ENCODE measurements around the gene LFNG. TPM values are rescaled to one million over a fixed set of nuclear protein-coding genes. Genes with fewer than 3 reads are reported as not detected.

The LFNG gene
- total and polyA plus RNA-seq, 9 donors = 0.86 to 8.2 (median 3.3) TPM

- H3K4me3 ChIP-seq = no peak overlapping the region
- TF ChIP-seq EP300 (IDR thresholded peaks at IDR 0.05) (no peak), POLR2A (IDR thresholded peaks at IDR 0.05) (no peak)
- TF ChIP-seq, protein P1, sequence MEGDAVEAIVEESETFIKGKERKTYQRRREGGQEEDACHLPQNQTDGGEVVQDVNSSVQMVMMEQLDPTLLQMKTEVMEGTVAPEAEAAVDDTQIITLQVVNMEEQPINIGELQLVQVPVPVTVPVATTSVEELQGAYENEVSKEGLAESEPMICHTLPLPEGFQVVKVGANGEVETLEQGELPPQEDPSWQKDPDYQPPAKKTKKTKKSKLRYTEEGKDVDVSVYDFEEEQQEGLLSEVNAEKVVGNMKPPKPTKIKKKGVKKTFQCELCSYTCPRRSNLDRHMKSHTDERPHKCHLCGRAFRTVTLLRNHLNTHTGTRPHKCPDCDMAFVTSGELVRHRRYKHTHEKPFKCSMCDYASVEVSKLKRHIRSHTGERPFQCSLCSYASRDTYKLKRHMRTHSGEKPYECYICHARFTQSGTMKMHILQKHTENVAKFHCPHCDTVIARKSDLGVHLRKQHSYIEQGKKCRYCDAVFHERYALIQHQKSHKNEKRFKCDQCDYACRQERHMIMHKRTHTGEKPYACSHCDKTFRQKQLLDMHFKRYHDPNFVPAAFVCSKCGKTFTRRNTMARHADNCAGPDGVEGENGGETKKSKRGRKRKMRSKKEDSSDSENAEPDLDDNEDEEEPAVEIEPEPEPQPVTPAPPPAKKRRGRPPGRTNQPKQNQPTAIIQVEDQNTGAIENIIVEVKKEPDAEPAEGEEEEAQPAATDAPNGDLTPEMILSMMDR (IDR thresholded peaks at IDR 0.05) = no peak
- DNase-seq = no peak
- H3K36me3 ChIP-seq = no peaks in the 10 kb centered on the region
- H3K9me3 ChIP-seq = peaks cover 0 to 4% of the 10 kb centered on the region in 2 donors
- H3K4me1 ChIP-seq (ENCODE audit: insufficient read depth) = no peaks in the 10 kb centered on the region
- H3K27me3 ChIP-seq = no peaks in the 10 kb centered on the region
- no peak overlapping the region for H3K27ac ChIP-seq
- 80 to 86% (median 80%) methylated on average over 4 of the region's 4 CpGs for WGBS, 3 donors
- intact Hi-C loops (cut with DNase I) = no loop called here
Observed at GRCh38 chr7:2481195-2481594, 38.4 kb upstream of the LFNG start.

DNA sequence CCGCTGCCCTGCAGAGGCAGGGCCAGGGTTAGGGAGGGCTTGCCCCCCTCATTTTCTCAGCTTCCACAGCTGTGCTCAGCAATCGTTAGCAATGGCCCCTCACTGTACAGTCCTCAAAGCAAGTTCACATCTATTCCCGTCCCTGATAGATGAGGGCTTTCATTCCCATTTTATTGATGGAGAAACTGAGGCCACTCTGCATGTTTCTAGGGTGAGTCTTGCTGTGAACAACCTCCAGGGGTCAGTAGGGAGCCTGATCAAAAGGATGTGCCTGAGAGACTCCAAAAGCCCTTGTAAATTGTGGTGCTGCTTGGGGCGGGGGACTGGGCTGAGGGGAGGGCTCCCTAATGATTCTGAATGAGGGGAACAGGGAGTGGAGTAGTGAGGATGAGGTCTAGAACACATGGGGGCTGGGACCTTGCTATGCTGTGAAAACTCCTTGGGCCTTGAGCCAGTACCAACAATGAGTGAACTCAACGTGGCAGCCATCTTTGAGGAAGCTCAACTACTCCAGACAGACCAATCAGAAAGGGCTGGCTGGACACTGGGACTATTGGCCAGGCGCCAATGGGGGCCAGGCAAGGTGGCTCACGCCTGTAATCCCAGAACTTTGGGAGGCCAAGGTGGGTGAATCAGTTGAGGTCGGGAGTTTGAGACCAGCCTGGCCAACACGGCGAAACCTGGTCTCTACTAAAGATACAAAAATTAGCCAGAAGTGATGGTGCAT, 36.7 kb upstream of the LFNG start:
- peaks cover 9% of the 10 kb centered on the region for H3K4me1 ChIP-seq (ENCODE audit: insufficient read depth)
- WGBS, 3 donors = 72 to 82% (median 80%) methylated on average over 10 of the region's 10 CpGs
- H3K9me3 ChIP-seq = peaks cover 0 to 4% of the 10 kb centered on the region in 2 donors
- DNase-seq = no peak
- no peaks in the 10 kb centered on the region for H3K36me3 ChIP-seq
- intact Hi-C loops (cut with DNase I) = no loop called here
- no peak overlapping the region for H3K27ac ChIP-seq
- TF ChIP-seq POLR2A (IDR thresholded peaks at IDR 0.05) = no peak
- no peak for TF ChIP-seq EP300 (IDR thresholded peaks at IDR 0.05)
- TF ChIP-seq, protein P1 (IDR thresholded peaks at IDR 0.05) = no peak
- H3K27me3 ChIP-seq = no peaks in the 10 kb centered on the region
- H3K4me3 ChIP-seq = no peak overlapping the region

GRCh38 chr7:2483494-2483893, 36.1 kb upstream of the LFNG start:
- Histone ChIP-seq H3K36me3 (no peaks in the 10 kb centered on the region), H3K27me3 (no peaks in the 10 kb centered on the region), H3K27ac (no peak overlapping the region), H3K4me3 (no peak overlapping the region), H3K9me3 (peaks cover 0 to 4% of the 10 kb centered on the region in 2 donors), H3K4me1 (ENCODE audit: insufficient read depth) (peaks cover 11% of the 10 kb centered on the region)
- intact Hi-C loops (cut with DNase I) = no loop called here
- no peak for DNase-seq
- TF ChIP-seq, protein P1 (IDR thresholded peaks at IDR 0.05) = no peak
- TF ChIP-seq POLR2A (IDR thresholded peaks at IDR 0.05) (no peak), EP300 (IDR thresholded peaks at IDR 0.05) (no peak)
- 73 to 77% (median 75%) methylated on average over 5 of the region's 5 CpGs for WGBS, 3 donors

DNA sequence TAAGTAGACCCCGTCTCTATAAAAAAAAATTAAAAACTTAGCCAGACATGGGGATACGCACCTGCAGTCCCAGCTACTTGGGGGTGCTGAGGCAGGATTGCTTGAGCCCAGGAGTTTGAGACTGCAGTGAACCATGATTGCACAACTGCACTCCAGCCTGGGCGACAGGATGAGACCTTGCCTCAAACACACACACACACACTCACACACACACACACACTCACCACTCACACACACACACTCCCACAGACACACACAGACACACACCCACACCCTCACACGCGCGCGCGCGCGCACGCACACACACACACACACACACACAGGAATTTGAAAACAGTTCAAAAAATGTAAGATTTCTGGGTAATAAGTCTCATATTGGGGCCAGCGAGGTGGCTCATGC, 34.7 kb upstream of the LFNG start:
- intact Hi-C loops (cut with DNase I) = no loop called here
- no peaks in the 10 kb centered on the region for H3K36me3 ChIP-seq
- no peak overlapping the region for H3K27ac ChIP-seq
- no peaks in the 10 kb centered on the region for H3K27me3 ChIP-seq
- peaks cover 14% of the 10 kb centered on the region for H3K4me1 ChIP-seq (ENCODE audit: insufficient read depth)
- no peak overlapping the region for H3K4me3 ChIP-seq
- WGBS, 3 donors = 78 to 87% (median 87%) methylated on average over 12 of the region's 12 CpGs
- DNase-seq = no peak
- TF ChIP-seq, protein P1 (IDR thresholded peaks at IDR 0.05) = no peak
- no peak for TF ChIP-seq POLR2A (IDR thresholded peaks at IDR 0.05)
- no peak for TF ChIP-seq EP300 (IDR thresholded peaks at IDR 0.05)
- peaks cover 0 to 4% of the 10 kb centered on the region in 2 donors for H3K9me3 ChIP-seq
